CD14-positive monocyte (primary cell): ENCODE data around the gene BEGAIN. TPM values are rescaled to one million over a fixed set of nuclear protein-coding genes. Genes with fewer than 3 reads are reported as not detected.
A peak's percentile ranks its signal among the peaks of the same experiment; 100 is the strongest.

Source experiments
- DNase-seq, 3 donors: peaks; one replicate each; pipeline ENCODE4 v3.0.0-alpha.2; 2011 to 2022
- H2AFZ ChIP-seq: 2 replicates; pipeline ENCODE4 v1.6.0; 2012; ENCODE audit warnings: mild to moderate bottlenecking, low read depth, low read length, inconsistent platforms; ENCODE audit not compliant: insufficient read depth, poor library complexity, severe bottlenecking
- H3K27ac ChIP-seq, 2 donors: 1 replicate in 1 of 2; 2 replicates in 1 of 2; pipeline ENCODE4 v1.5.1; 2012 to 2013; ENCODE audit warnings: low read length in 2 of 2, control low read depth in 1 of 2, inconsistent platforms in 1 of 2, low read depth in 1 of 2, mild to moderate bottlenecking in 1 of 2
- H3K27me3 ChIP-seq, 2 donors: one replicate each; pipeline versions ENCODE4 v1.6.0 to v1.6.1; 2011 to 2013; ENCODE audit warnings: low read length in 2 of 2; ENCODE audit not compliant: control insufficient read depth in 2 of 2, insufficient read depth in 2 of 2
- H3K36me3 ChIP-seq, 2 donors: replicated peaks in 1 of 2; 1 replicate in 1 of 2; 2 replicates in 1 of 2; pipeline versions ENCODE4 v1.5.1 to v1.6.1; 2012 to 2013; ENCODE audit warnings: low read length in 2 of 2, control low read depth in 1 of 2, inconsistent platforms in 1 of 2, mild to moderate bottlenecking in 1 of 2; ENCODE audit not compliant: insufficient read depth in 2 of 2, control insufficient read depth in 1 of 2
- H3K4me1 ChIP-seq, 2 donors: 1 replicate in 1 of 2; 2 replicates in 1 of 2; pipeline versions ENCODE4 v1.5.1 to v1.6.1; 2012 to 2013; ENCODE audit warnings: low read length in 2 of 2, control low read depth in 1 of 2, inconsistent platforms in 1 of 2, mild to moderate bottlenecking in 1 of 2, moderate library complexity in 1 of 2; ENCODE audit not compliant: insufficient read depth in 2 of 2, control insufficient read depth in 1 of 2
- H3K4me2 ChIP-seq: replicated peaks from 2 replicates; pipeline ENCODE3; 2012; ENCODE audit warnings: low read length, moderate library complexity, mild to moderate bottlenecking; ENCODE audit not compliant: poor library complexity, severe bottlenecking; ENCODE audit errors: extremely low read depth
- H3K4me3 ChIP-seq, 3 experiments: fragments of 200-600 bp in 1 of 3; sonication (generic) in 1 of 3; replicated peaks in 1 of 3; 1 replicate in 2 of 3; 2 replicates in 1 of 3; pipeline ENCODE4 v1.5.1; 2011 to 2013; ENCODE audit warnings: low read length in 3 of 3, mild to moderate bottlenecking in 3 of 3, control low read depth in 2 of 3, low read depth in 2 of 3, inconsistent platforms in 1 of 3, moderate library complexity in 1 of 3
- H3K79me2 ChIP-seq: 2 replicates; pipeline ENCODE4 v1.6.0; 2012; ENCODE audit warnings: mild to moderate bottlenecking, control low read depth, inconsistent platforms, low read length, moderate library complexity; ENCODE audit not compliant: insufficient read depth
- H3K9ac ChIP-seq: 2 replicates; pipeline ENCODE4 v1.6.0; 2017; ENCODE audit warnings: low read length, mild to moderate bottlenecking; ENCODE audit not compliant: insufficient read depth, poor library complexity, severe bottlenecking
- H3K9me3 ChIP-seq, 2 donors: replicated peaks in 1 of 2; 1 replicate in 1 of 2; 2 replicates in 1 of 2; pipeline versions ENCODE4 v1.5.1 to v1.6.1; 2012 to 2013; ENCODE audit warnings: low read length in 2 of 2, control low read depth in 1 of 2; ENCODE audit not compliant: control insufficient read depth in 1 of 2, insufficient read depth in 1 of 2
- H4K20me1 ChIP-seq: 2 replicates; pipeline ENCODE4 v1.6.0; 2012; ENCODE audit warnings: mild to moderate bottlenecking, low read length, control low read depth, moderate library complexity; ENCODE audit not compliant: insufficient read depth
- H3K27ac Mint-ChIP-seq, 7 donors: one replicate each; pipeline ENCODE4 v1.8.0; 2020; ENCODE audit warnings: mild to moderate bottlenecking in 7 of 7, mixed read lengths in 7 of 7, moderate library complexity in 6 of 7, inconsistent platforms in 2 of 7
- H3K27me3 Mint-ChIP-seq, 3 donors: one replicate each; pipeline ENCODE4 v1.8.0; 2021 to 2022; ENCODE audit warnings: low read depth in 3 of 3, mild to moderate bottlenecking in 3 of 3, mixed read lengths in 3 of 3, moderate library complexity in 3 of 3, inconsistent platforms in 1 of 3
- H3K36me3 Mint-ChIP-seq, 2 donors: one replicate each; pipeline ENCODE4 v1.8.0; 2020; ENCODE audit warnings: mixed read lengths in 2 of 2, inconsistent platforms in 1 of 2, mild to moderate bottlenecking in 1 of 2
- H3K4me1 Mint-ChIP-seq: one replicate; pipeline ENCODE4 v1.8.0; 2020; ENCODE audit warnings: mild to moderate bottlenecking, mixed read lengths
- H3K4me3 Mint-ChIP-seq, 2 donors: one replicate each; pipeline ENCODE4 v1.8.0; 2020; ENCODE audit warnings: mild to moderate bottlenecking in 2 of 2, mixed read lengths in 2 of 2, moderate library complexity in 1 of 2
- H3K9me3 Mint-ChIP-seq, 7 donors: one replicate each; pipeline ENCODE4 v1.8.0; 2020 to 2022; ENCODE audit warnings: mixed read lengths in 7 of 7, mild to moderate bottlenecking in 6 of 7, moderate library complexity in 6 of 7, inconsistent platforms in 2 of 7
- WGBS: methylation state at CpG from one replicate; pipeline ENCODE4 v1.1.5; 2013; ENCODE audit warnings: missing lambda C conversion rate; ENCODE audit not compliant: insufficient coverage; 5-methylcytosine and 5-hydroxymethylcytosine counted together
- intact Hi-C, 2 donors: fragments of 100-400 bp; cut with micrococcal nuclease; formaldehyde crosslinking; loops; one replicate each; pipeline versions ENCODE4 v1.15.0 to v1.15.1; 2023
- polyA plus RNA-seq, 3 donors: library from polyadenylated mRNA; depleted of rRNA in 1 of 3; unstranded in 2 of 3; stranded (reverse) in 1 of 3; fragments of 300-500 nt in 2 of 3; fragments of >200 nt in 1 of 3; fragmentation: Illumina TruSeq in 2 of 3; gene quantifications; 1 replicate in 2 of 3; 2 replicates in 1 of 3; pipeline ENCODE4 v1.2.3, GENCODE V29; 2012 to 2021
- TF ChIP-seq, protein P1 (sequence below): fragments of 200-600 bp; IDR thresholded peaks from one replicate; pipeline ENCODE4 v1.8.0; 2022; ENCODE audit warnings: antibody characterized with exemption, mild to moderate bottlenecking

Gene BEGAIN
- polyA plus RNA-seq, 3 donors: 0.25 to 0.45 TPM; not detected in 1

DNA sequence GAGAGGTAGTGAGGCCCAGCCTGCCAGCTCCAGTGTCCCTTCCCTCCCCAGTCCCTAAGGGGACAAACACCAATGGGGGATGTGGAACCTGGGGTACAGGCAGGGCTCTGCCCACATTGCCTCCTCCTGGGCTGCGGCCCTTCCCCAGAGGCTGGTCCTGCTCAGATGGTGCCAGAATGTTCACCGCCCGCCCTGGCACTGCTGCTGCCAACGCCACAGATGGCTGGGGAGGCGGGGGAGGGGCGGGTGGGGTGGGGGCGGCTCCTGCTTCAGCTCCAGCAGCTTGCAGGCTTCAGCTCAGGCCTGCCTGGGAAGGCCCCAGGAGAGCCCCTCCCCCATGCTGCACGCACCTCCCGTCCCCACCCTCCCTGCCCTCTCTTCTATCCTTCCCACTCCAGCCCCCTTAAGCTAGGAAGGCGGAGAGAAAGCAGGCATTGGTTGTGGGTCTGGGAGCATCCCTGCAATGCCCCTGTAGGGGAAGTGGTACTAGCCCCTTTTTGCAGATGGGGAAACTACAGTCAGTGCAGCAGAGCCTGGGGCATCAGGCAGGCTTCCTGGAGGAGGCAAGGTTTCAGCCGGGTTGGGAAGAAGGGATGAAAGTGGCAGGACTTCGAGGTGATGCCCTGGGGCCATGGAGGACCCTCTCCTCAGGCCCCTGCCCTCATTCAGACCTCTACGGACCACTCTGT is 2.0 kb upstream of the BEGAIN start:
- H3K27me3 ChIP-seq: peaks cover 16 to 47% of the 10 kb centered on the region in 2 donors
- no peak overlapping the region for H3K4me3 ChIP-seq
- intact Hi-C loops: no loop called here
- TF ChIP-seq, protein P1, sequence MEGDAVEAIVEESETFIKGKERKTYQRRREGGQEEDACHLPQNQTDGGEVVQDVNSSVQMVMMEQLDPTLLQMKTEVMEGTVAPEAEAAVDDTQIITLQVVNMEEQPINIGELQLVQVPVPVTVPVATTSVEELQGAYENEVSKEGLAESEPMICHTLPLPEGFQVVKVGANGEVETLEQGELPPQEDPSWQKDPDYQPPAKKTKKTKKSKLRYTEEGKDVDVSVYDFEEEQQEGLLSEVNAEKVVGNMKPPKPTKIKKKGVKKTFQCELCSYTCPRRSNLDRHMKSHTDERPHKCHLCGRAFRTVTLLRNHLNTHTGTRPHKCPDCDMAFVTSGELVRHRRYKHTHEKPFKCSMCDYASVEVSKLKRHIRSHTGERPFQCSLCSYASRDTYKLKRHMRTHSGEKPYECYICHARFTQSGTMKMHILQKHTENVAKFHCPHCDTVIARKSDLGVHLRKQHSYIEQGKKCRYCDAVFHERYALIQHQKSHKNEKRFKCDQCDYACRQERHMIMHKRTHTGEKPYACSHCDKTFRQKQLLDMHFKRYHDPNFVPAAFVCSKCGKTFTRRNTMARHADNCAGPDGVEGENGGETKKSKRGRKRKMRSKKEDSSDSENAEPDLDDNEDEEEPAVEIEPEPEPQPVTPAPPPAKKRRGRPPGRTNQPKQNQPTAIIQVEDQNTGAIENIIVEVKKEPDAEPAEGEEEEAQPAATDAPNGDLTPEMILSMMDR: no peak
- Mint-ChIP-seq H3K27ac (no peak overlapping the region), H3K27me3 (peaks cover 28 to 61% (median 51%) of the 10 kb centered on the region in 3 donors), H3K9me3 (peaks cover 0 to 4% (median 0%) of the 10 kb centered on the region in 7 donors), H3K4me3 (peak overlapping the region in 1 of 2 donors; percentile 69), H3K4me1 (peaks cover 5% of the 10 kb centered on the region), H3K36me3 (no peaks in the 10 kb centered on the region)
- WGBS: 100% methylated on average over 1 of the region's 13 CpGs
- no peaks in the 10 kb centered on the region for H3K9me3 ChIP-seq
- no peaks in the 10 kb centered on the region for H4K20me1 ChIP-seq
- H2AFZ ChIP-seq: no peak overlapping the region
- no peaks in the 10 kb centered on the region for H3K36me3 ChIP-seq
- no peak overlapping the region for H3K4me2 ChIP-seq
- no peak for DNase-seq
- H3K27ac ChIP-seq: no peak overlapping the region
- H3K9ac ChIP-seq: no peak overlapping the region
- H3K79me2 ChIP-seq: no peaks in the 10 kb centered on the region
- H3K4me1 ChIP-seq: peaks cover 8 to 10% of the 10 kb centered on the region in 2 donors

- intact Hi-C loops: no loop called here
- Histone ChIP-seq H3K27me3 (peaks cover 16 to 49% of the 10 kb centered on the region in 2 donors), H4K20me1 (no peaks in the 10 kb centered on the region), H3K4me3 (no peak overlapping the region), H3K27ac (no peak overlapping the region), H3K4me2 (no peak overlapping the region), H2AFZ (no peak overlapping the region), H3K9ac (no peak overlapping the region), H3K4me1 (peaks cover 8 to 10% of the 10 kb centered on the region in 2 donors), H3K36me3 (no peaks in the 10 kb centered on the region), H3K79me2 (no peaks in the 10 kb centered on the region), H3K9me3 (no peaks in the 10 kb centered on the region)
- TF ChIP-seq, protein P1: no peak
- WGBS: 73% methylated on average over 9 of the region's 10 CpGs
- DNase-seq: no peak
- peaks cover 0 to 7% (median 0%) of the 10 kb centered on the region in 7 donors for H3K9me3 Mint-ChIP-seq
- peaks cover 5% of the 10 kb centered on the region for H3K4me1 Mint-ChIP-seq
- peaks cover 30 to 66% (median 53%) of the 10 kb centered on the region in 3 donors for H3K27me3 Mint-ChIP-seq
- H3K36me3 Mint-ChIP-seq: no peaks in the 10 kb centered on the region
- H3K4me3 Mint-ChIP-seq: peak overlapping the region in 1 of 2 donors; percentile 69
- no peak overlapping the region for H3K27ac Mint-ChIP-seq
These were observed 1.5 kb upstream of the BEGAIN start for GRCh38 chr14:100588671-100589070.
